ENCODE data around the gene PTPRG.

DNA sequence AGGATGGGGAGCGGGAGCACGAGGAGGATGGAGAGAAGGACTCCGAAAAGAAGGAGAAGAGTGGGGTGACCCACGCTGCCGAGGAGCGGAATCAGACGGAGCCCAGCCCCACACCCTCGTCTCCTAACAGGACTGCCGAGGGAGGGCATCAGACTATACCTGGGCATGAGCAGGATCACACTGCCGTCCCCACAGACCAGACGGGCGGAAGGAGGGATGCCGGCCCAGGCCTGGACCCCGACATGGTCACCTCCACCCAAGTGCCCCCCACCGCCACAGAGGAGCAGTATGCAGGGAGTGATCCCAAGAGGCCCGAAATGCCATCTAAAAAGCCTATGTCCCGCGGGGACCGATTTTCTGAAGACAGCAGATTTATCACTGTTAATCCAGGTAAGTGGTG, 642.2 kb downstream of the PTPRG start:
- no peak for TF ChIP-seq CTCF (IDR thresholded peaks at IDR 0.05; ENCODE audit: low read depth, low read length, missing input control)
- no peak for TF ChIP-seq RAD21 (IDR thresholded peaks at IDR 0.05)
- no peak for TF ChIP-seq ATF3 (IDR thresholded peaks at IDR 0.05)
- TF ChIP-seq HNF4G (IDR thresholded peaks at IDR 0.05): no peak
- TF ChIP-seq, protein P1, sequence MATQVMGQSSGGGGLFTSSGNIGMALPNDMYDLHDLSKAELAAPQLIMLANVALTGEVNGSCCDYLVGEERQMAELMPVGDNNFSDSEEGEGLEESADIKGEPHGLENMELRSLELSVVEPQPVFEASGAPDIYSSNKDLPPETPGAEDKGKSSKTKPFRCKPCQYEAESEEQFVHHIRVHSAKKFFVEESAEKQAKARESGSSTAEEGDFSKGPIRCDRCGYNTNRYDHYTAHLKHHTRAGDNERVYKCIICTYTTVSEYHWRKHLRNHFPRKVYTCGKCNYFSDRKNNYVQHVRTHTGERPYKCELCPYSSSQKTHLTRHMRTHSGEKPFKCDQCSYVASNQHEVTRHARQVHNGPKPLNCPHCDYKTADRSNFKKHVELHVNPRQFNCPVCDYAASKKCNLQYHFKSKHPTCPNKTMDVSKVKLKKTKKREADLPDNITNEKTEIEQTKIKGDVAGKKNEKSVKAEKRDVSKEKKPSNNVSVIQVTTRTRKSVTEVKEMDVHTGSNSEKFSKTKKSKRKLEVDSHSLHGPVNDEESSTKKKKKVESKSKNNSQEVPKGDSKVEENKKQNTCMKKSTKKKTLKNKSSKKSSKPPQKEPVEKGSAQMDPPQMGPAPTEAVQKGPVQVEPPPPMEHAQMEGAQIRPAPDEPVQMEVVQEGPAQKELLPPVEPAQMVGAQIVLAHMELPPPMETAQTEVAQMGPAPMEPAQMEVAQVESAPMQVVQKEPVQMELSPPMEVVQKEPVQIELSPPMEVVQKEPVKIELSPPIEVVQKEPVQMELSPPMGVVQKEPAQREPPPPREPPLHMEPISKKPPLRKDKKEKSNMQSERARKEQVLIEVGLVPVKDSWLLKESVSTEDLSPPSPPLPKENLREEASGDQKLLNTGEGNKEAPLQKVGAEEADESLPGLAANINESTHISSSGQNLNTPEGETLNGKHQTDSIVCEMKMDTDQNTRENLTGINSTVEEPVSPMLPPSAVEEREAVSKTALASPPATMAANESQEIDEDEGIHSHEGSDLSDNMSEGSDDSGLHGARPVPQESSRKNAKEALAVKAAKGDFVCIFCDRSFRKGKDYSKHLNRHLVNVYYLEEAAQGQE (IDR thresholded peaks at IDR 0.05): no peak

All from liver (tissue), 3 donors.